K562 (cell line): ENCODE results near the gene ANO7.

Source experiments
- CEBPB ChIP-seq: fragments of 450-650 bp; IDR thresholded peaks from 2 replicates; pipeline ENCODE4 v1.6.1; 2016; ENCODE audit warnings: missing genetic modification characterization, missing compliant biosample characterization
- JUN ChIP-seq, 2 experiments: sonication (generic) in 1 of 2; formaldehyde crosslinking in 1 of 2; IDR thresholded peaks; 2 replicates each; pipeline versions ENCODE4 v1.6.1 to v1.8.0; 2012 to 2022; ENCODE audit warnings: borderline replicate concordance in 2 of 2, mild to moderate bottlenecking in 2 of 2, improper control_type of control experiment in 1 of 2, low read depth in 1 of 2, low read length in 1 of 2, missing genetic modification reagents in 1 of 2
- POLR2A ChIP-seq: fragments of 450-650 bp; conservative IDR thresholded peaks from 2 replicates; pipeline ENCODE4 v1.6.1; 2016
- U2AF2 ChIP-seq: fragments of 200-400 bp; formaldehyde crosslinking; optimal IDR thresholded peaks from 2 replicates; pipeline ENCODE3; 2017; ENCODE audit warnings: low read depth, mild to moderate bottlenecking, low read length
- TF ChIP-seq, protein P1 (sequence below), 2 experiments: fragments of 450-650 bp in 1 of 2; sonication (generic) in 1 of 2; formaldehyde crosslinking in 1 of 2; IDR thresholded peaks in 1 of 2; conservative IDR thresholded peaks in 1 of 2; 2 replicates each; pipeline versions ENCODE4 v1.6.1 to v1.8.1; 2016 to 2023; ENCODE audit warnings: mild to moderate bottlenecking in 2 of 2, moderate library complexity in 2 of 2, inconsistent platforms in 1 of 2, missing genetic modification reagents in 1 of 2
- TF ChIP-seq, protein P2 (sequence below): fragments of 250-450 bp; sonication (Bioruptor Pico); IDR thresholded peaks from 2 replicates; pipeline ENCODE4 v1.6.1; 2021; ENCODE audit warnings: mild to moderate bottlenecking

DNA sequence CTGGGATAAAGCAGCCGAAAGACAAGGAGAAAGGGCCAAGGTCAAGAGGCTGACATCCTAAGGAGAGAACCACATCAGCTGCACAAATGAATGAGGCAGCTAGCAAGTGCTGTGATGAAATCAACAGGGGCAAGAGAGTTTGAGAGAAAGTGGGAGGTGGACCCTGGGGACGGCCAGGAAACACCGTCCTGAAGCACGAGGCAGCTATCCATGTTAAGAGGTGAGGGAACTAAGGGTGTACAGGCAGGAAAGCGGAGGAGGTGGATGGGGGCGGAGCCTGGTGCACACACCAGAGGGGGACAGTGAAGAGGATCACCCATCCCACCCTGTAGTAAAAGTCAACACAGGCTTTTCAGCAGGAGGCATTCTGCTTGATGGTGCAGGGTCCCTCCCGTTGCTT is 74.6 kb downstream of the ANO7 start:
- TF ChIP-seq U2AF2 (no peak), CEBPB (no peak), POLR2A (no peak), JUN (IDR thresholded peaks at IDR 0.05; ENCODE audit: borderline replicate concordance, low read depth, low read length) (no peak), JUN (CRISPR knock-in tag; IDR thresholded peaks at IDR 0.05; ENCODE audit: borderline replicate concordance) (no peak)
- TF ChIP-seq, protein P1, sequence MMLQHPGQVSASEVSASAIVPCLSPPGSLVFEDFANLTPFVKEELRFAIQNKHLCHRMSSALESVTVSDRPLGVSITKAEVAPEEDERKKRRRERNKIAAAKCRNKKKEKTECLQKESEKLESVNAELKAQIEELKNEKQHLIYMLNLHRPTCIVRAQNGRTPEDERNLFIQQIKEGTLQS (IDR thresholded peaks at IDR 0.05): no peak
- TF ChIP-seq, protein P1 (CRISPR knock-in tag; conservative IDR thresholded peaks at IDR 0.05): no peak
- TF ChIP-seq, protein P2, sequence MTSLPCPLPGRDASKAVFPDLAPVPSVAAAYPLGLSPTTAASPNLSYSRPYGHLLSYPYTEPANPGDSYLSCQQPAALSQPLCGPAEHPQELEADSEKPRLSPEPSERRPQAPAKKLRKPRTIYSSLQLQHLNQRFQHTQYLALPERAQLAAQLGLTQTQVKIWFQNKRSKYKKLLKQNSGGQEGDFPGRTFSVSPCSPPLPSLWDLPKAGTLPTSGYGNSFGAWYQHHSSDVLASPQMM (CRISPR knock-in tag): no peak
